K562 (cell line): ENCODE data around the gene ARMC9. TPM values are rescaled to one million over a fixed set of nuclear protein-coding genes. Genes with fewer than 3 reads are reported as not detected.

Experiments
- ATAC-seq: fragments of 200-7000 bp; cut with Tn5 transposase; 3 replicates; pipeline ENCODE4 v1.9.1; 2020; ENCODE audit warnings: moderate library complexity
- BruUV-seq: library from RNA; stranded (reverse); fragments of 400-500 nt; replicated peaks from 2 replicates; lab custom pipeline; 2021; lab: Mats Ljungman, UMichigan
- CTCF ChIA-PET: fragments of 300-600 bp; formaldehyde crosslinking; extraction: SDS; loops from one replicate; lab custom pipeline; 2021; ENCODE audit warnings: low intra/inter-chr PET ratio; lab: Yijun Ruan, JAX
- POLR2A ChIA-PET: fragments of 300-600, 350-650 bp; sonication (Branson Sonifier 250); formaldehyde crosslinking; extraction: SDS; loops from one replicate; lab custom pipeline; 2021; ENCODE audit warnings: antibody characterized with exemption, inconsistent platforms; lab: Yijun Ruan, JAX
- DNase-seq, 4 experiments: peaks; one replicate each; pipeline versions ENCODE4 v3.0.0 to v3.0.0-alpha.2; 2011 to 2018; ENCODE audit warnings: low spot score in 3 of 4, mixed read lengths in 3 of 4; ENCODE audit errors: extremely low read depth in 1 of 4
- FAIRE-seq: peaks from 2 replicates; lab custom pipeline; 2011; peaks lifted over from hg19 to GRCh38; lab: Jason Lieb, UNC
- H2AFZ ChIP-seq: 2 replicates; pipeline ENCODE4 v1.6.0; 2011; ENCODE audit warnings: low read depth, low read length, control low read depth, inconsistent platforms
- H3K27ac ChIP-seq: fragments of 200-600 bp; 3 replicates; pipeline ENCODE4 v1.8.0; 2011; ENCODE audit warnings: low read depth, mild to moderate bottlenecking, control low read depth, inconsistent platforms, low read length, moderate library complexity, mixed read lengths; ENCODE audit errors: extremely low read depth
- H3K27me3 ChIP-seq, 2 experiments: fragments of 300-600 bp in 1 of 2; 2 replicates in 1 of 2; 3 replicates in 1 of 2; pipeline versions ENCODE4 v1.6.0 to v1.8.0; 2011; ENCODE audit warnings: inconsistent platforms in 2 of 2, low read length in 2 of 2, mild to moderate bottlenecking in 1 of 2, mixed read lengths in 1 of 2, moderate library complexity in 1 of 2; ENCODE audit not compliant: control insufficient read depth in 2 of 2, insufficient read depth in 2 of 2
- H3K36me3 ChIP-seq: fragments of 300-600 bp; 3 replicates; pipeline ENCODE4 v1.8.0; 2011; ENCODE audit warnings: mild to moderate bottlenecking, low read length, inconsistent platforms; ENCODE audit not compliant: control insufficient read depth, insufficient read depth
- H3K4me1 ChIP-seq, 2 experiments: fragments of 200-600 bp in 1 of 2; replicated peaks in 1 of 2; 2 replicates in 1 of 2; 3 replicates in 1 of 2; pipeline versions ENCODE4 v1.5.1 to v1.8.0; 2011; ENCODE audit warnings: inconsistent platforms in 2 of 2, low read length in 2 of 2, mild to moderate bottlenecking in 1 of 2, mixed read lengths in 1 of 2, moderate library complexity in 1 of 2; ENCODE audit not compliant: control insufficient read depth in 2 of 2, insufficient read depth in 2 of 2
- H3K4me2 ChIP-seq: 2 replicates; pipeline ENCODE4 v1.6.1; 2011; ENCODE audit warnings: low read length, control low read depth, inconsistent platforms, mixed read lengths; ENCODE audit not compliant: insufficient read depth
- H3K4me3 ChIP-seq: fragments of 200-600 bp; sonication (generic), shearing (Covaris generic); 2 replicates; pipeline ENCODE4 v1.5.1; 2016; ENCODE audit warnings: control low read depth, inconsistent platforms
- H3K79me2 ChIP-seq: fragments of 200-600 bp; 3 replicates; pipeline ENCODE4 v1.8.0; 2011; ENCODE audit warnings: low read length, inconsistent platforms; ENCODE audit not compliant: control insufficient read depth, insufficient read depth
- H3K9ac ChIP-seq, 2 experiments: 2 replicates each; pipeline versions ENCODE4 v1.6.0 to v1.6.1; 2011; ENCODE audit warnings: low read depth in 2 of 2, low read length in 2 of 2, control low read depth in 1 of 2, inconsistent platforms in 1 of 2, mild to moderate bottlenecking in 1 of 2, mixed read lengths in 1 of 2; ENCODE audit not compliant: insufficient read depth in 1 of 2
- H3K9me1 ChIP-seq: one replicate; pipeline ENCODE4 v1.6.0; 2011; ENCODE audit warnings: inconsistent platforms, mild to moderate bottlenecking, low read length, moderate library complexity; ENCODE audit not compliant: control insufficient read depth, insufficient read depth
- H3K9me3 ChIP-seq: replicated peaks from 2 replicates; pipeline ENCODE4 v1.5.1; 2011; ENCODE audit warnings: low read depth, low read length, inconsistent platforms; ENCODE audit not compliant: control insufficient read depth, insufficient read depth
- H4K20me1 ChIP-seq: replicated peaks from 2 replicates; pipeline ENCODE4 v1.6.1; 2011; ENCODE audit warnings: low read length, inconsistent platforms, mixed read lengths; ENCODE audit not compliant: control insufficient read depth, insufficient read depth
- CEBPB ChIP-seq: fragments of 450-650 bp; IDR thresholded peaks from 2 replicates; pipeline ENCODE4 v1.6.1; 2016; ENCODE audit warnings: missing genetic modification characterization, missing compliant biosample characterization
- COPS2 ChIP-seq: fragments of 450-650 bp; conservative IDR thresholded peaks from 2 replicates; pipeline ENCODE4 v1.6.1; 2016; ENCODE audit warnings: mild to moderate bottlenecking, moderate library complexity
- CTCFL ChIP-seq: IDR thresholded peaks from 2 replicates; pipeline ENCODE4 v1.6.1; 2011; ENCODE audit warnings: borderline replicate concordance, low read depth, mild to moderate bottlenecking, moderate library complexity, low read length; ENCODE audit not compliant: insufficient read depth, poor library complexity, severe bottlenecking
- GATAD2A ChIP-seq: fragments of 450-650 bp; IDR thresholded peaks from 2 replicates; pipeline ENCODE4 v1.6.1; 2017
- GTF2A2 ChIP-seq: IDR thresholded peaks from 2 replicates; pipeline ENCODE4 v1.6.1; 2016; ENCODE audit warnings: mild to moderate bottlenecking, missing genetic modification characterization, missing compliant biosample characterization
- HINFP ChIP-seq: fragments of 450-650 bp; conservative IDR thresholded peaks from 2 replicates; pipeline ENCODE4 v1.6.1; 2016; ENCODE audit warnings: missing genetic modification characterization, low read depth, mild to moderate bottlenecking, control low read depth, missing compliant biosample characterization
- HOXB6 ChIP-seq: fragments of 250-450 bp; sonication (Bioruptor Pico); IDR thresholded peaks from 2 replicates; pipeline ENCODE4 v1.5.1; 2022; ENCODE audit warnings: mild to moderate bottlenecking, borderline replicate concordance
- LEF1 ChIP-seq: fragments of 450-650 bp; IDR thresholded peaks from 2 replicates; pipeline ENCODE4 v1.6.1; 2016; ENCODE audit warnings: mild to moderate bottlenecking
- NCOA6 ChIP-seq: fragments of 450-650 bp; IDR thresholded peaks from 2 replicates; pipeline ENCODE4 v1.6.1; 2017; ENCODE audit warnings: mild to moderate bottlenecking
- NFE2 ChIP-seq: IDR thresholded peaks from 2 replicates; pipeline ENCODE4 v1.6.1; 2014; ENCODE audit warnings: antibody characterized with exemption, low read depth
- NONO ChIP-seq, 2 experiments: fragments of 200-400 bp in 1 of 2; fragments of 450-650 bp in 1 of 2; formaldehyde crosslinking in 1 of 2; IDR thresholded peaks; 2 replicates each; pipeline ENCODE4 v1.6.1; 2017; ENCODE audit warnings: low read depth in 2 of 2, mild to moderate bottlenecking in 2 of 2, moderate library complexity in 2 of 2, low read length in 1 of 2
- RBM22 ChIP-seq: fragments of 200-400 bp; formaldehyde crosslinking; IDR thresholded peaks from 2 replicates; pipeline ENCODE4 v1.6.1; 2018; ENCODE audit warnings: low read length, low read depth; ENCODE audit not compliant: poor library complexity, severe bottlenecking
- SP1 ChIP-seq: sonication (generic); formaldehyde crosslinking; IDR thresholded peaks from 2 replicates; pipeline ENCODE4 v1.8.1; 2022; ENCODE audit warnings: mild to moderate bottlenecking, missing genetic modification reagents
- TARDBP ChIP-seq: fragments of 450-650 bp; IDR thresholded peaks from 2 replicates; pipeline ENCODE4 v1.6.1; 2016
- ZNF277 ChIP-seq: fragments of 250-450 bp; sonication (Bioruptor Pico); IDR thresholded peaks from 2 replicates; pipeline ENCODE4 v1.8.0; 2022; ENCODE audit warnings: inconsistent platforms, mild to moderate bottlenecking, moderate library complexity, borderline replicate concordance
- WGBS: fragments of 100-300 bp; shearing (Covaris generic); methylation state at CpG from one replicate; pipeline ENCODE4 v1.1.6; 2016; ENCODE audit warnings: low coverage, mixed read lengths; ENCODE audit not compliant: insufficient coverage; ENCODE audit errors: missing lambda C conversion rate; 5-methylcytosine and 5-hydroxymethylcytosine counted together
- in situ Hi-C: fragments of 300-500 bp; cut with MboI; formaldehyde crosslinking; loops from 4 replicates; pipeline ENCODE4 v1.15.0; 2018; ENCODE audit warnings: inconsistent platforms, mixed read lengths
- intact Hi-C: fragments of 100-400 bp; cut with micrococcal nuclease; formaldehyde crosslinking; loops from 2 replicates; pipeline ENCODE4 v1.14.2; 2022
- polyA plus RNA-seq, 8 experiments: library from polyadenylated mRNA; depleted of rRNA in 4 of 8; stranded (reverse) in 5 of 8; unstranded in 3 of 8; fragments of >200 nt; fragmentation: Nextera tagmentation in 2 of 8; fragmentation: Illumina TruSeq in 1 of 8; extraction: Ambion mirVana in 2 of 8; extraction: Trizol in 1 of 8; gene quantifications; 2 replicates each; pipeline versions ENCODE4 v1.2.1 to v1.2.3, GENCODE V29; 2011 to 2014; ENCODE audit warnings: inconsistent platforms in 1 of 8, missing spikeins in 1 of 8
- total RNA-seq, 7 experiments: library from RNA; depleted of rRNA in 6 of 7; stranded (reverse); fragments of >200 nt in 6 of 7; fragmentation: Illumina TruSeq in 2 of 7; extraction: Trizol in 2 of 7; gene quantifications; 2 replicates each; pipeline versions ENCODE4 v1.2.1 to v1.2.3, GENCODE V29; 2011 to 2021; ENCODE audit warnings: low replicate concordance in 1 of 7

The ARMC9 gene
- total and polyA plus RNA-seq, 9 of the 15 experiments (the other 6 are each of a cell fraction or from before 2014, with no cell fraction given): 0.36 to 2.3 (median 1.1) TPM

GRCh38 chr2:231341100-231341499, 142.7 kb downstream of the ARMC9 start (continued):
- TF ChIP-seq SP1 (CRISPR knock-in tag) (no peak), GATAD2A (no peak), NCOA6 (no peak), RBM22 (no peak), ZNF277 (CRISPR knock-in tag) (no peak), HOXB6 (CRISPR knock-in tag) (no peak), CEBPB (no peak), TARDBP (no peak)

- Histone ChIP-seq H3K4me1 (peaks cover 0 to under 1% of the 10 kb centered on the region in 2 experiments; a peak in 3 of 5 replicates), H4K20me1 (no peaks in the 10 kb centered on the region), H3K27ac (no peak overlapping the region), H3K36me3 (no peaks in the 10 kb centered on the region), H3K9me3 (no peaks in the 10 kb centered on the region; the same call in 1 of the 2 replicates), H3K9ac (no peak overlapping the region), H2AFZ (peak overlapping the region; percentile 68; the same call in 1 of the 2 replicates), H3K79me2 (no peaks in the 10 kb centered on the region), H3K4me2 (no peak overlapping the region), H3K9me1 (no peaks in the 10 kb centered on the region), H3K4me3 (no peak overlapping the region), H3K27me3 (peaks cover 4 to 12% of the 10 kb centered on the region in 2 experiments; a peak in 4 of 5 replicates)
- POLR2A ChIA-PET: interaction anchor here (0.6 kb wide), 1 partner anchor 559 kb away, joined by 4 read pairs; no protein-coding TSS in a partner anchor
- no peak for FAIRE-seq
- in situ Hi-C loops: no loop called here
- DNase-seq: no peak
- TF ChIP-seq NONO (IDR thresholded peaks at IDR 0.05; ENCODE audit: low read depth in 2 of 2, low read length in 1 of 2) (no peak), GTF2A2 (tag) (no peak), LEF1 (no peak), NFE2 (no peak), HINFP (tag) (no peak), CTCFL (no peak), COPS2 (no peak)
- intact Hi-C loops: no loop called here
- no TSS peak for BruUV-seq
- no peak for ATAC-seq
- WGBS: 10% methylated on average over 11 of the region's 14 CpGs
- CTCF ChIA-PET: no interaction called here
These were observed 143.8 kb downstream of the ARMC9 start for GRCh38 chr2:231342061-231342711.
